HepG2 (cell line): ENCODE measurements around the gene TNNI2. TPM values are rescaled to one million over a fixed set of nuclear protein-coding genes. Genes with fewer than 3 reads are reported as not detected.

Experiments used
- ATF2 ChIP-seq: sonication (generic); formaldehyde crosslinking; IDR thresholded peaks from 2 replicates; pipeline ENCODE4 v1.4.0; 2020; ENCODE audit warnings: missing genetic modification reagents
- CBFB ChIP-seq: sonication (generic); formaldehyde crosslinking; IDR thresholded peaks from 2 replicates; pipeline ENCODE4 v1.4.0; 2020; ENCODE audit warnings: missing genetic modification reagents
- DDIT3 ChIP-seq: sonication (generic); formaldehyde crosslinking; IDR thresholded peaks from 2 replicates; pipeline ENCODE4 v1.4.0; 2020; ENCODE audit warnings: mild to moderate bottlenecking, missing genetic modification reagents
- FLYWCH1 ChIP-seq: sonication (generic); formaldehyde crosslinking; IDR thresholded peaks from 2 replicates; pipeline ENCODE4 v1.8.1; 2023; ENCODE audit warnings: mild to moderate bottlenecking, missing genetic modification reagents
- JUND ChIP-seq: sonication (generic); formaldehyde crosslinking; IDR thresholded peaks from 2 replicates; pipeline ENCODE4 v1.8.0; 2022; ENCODE audit warnings: mild to moderate bottlenecking, missing genetic modification reagents
- MLLT10 ChIP-seq: sonication (generic); formaldehyde crosslinking; IDR thresholded peaks from 2 replicates; pipeline ENCODE4 v1.4.0; 2020; ENCODE audit warnings: missing genetic modification reagents
- MXI1 ChIP-seq: IDR thresholded peaks from 3 replicates; pipeline ENCODE4 v1.6.1; 2012; ENCODE audit warnings: low read depth, low read length, inconsistent platforms, borderline replicate concordance
- SMARCC2 ChIP-seq: fragments of 450-650 bp; IDR thresholded peaks from 2 replicates; pipeline ENCODE4 v1.6.1; 2017; ENCODE audit warnings: antibody characterized with exemption, mild to moderate bottlenecking
- U2AF1 ChIP-seq: fragments of 200-400 bp; formaldehyde crosslinking; optimal IDR thresholded peaks from 2 replicates; pipeline ENCODE3; 2017; ENCODE audit warnings: mild to moderate bottlenecking, low read depth, low read length
- YEATS4 ChIP-seq: sonication (generic); formaldehyde crosslinking; IDR thresholded peaks from 2 replicates; pipeline ENCODE4 v1.4.0; 2020; ENCODE audit warnings: missing genetic modification reagents, borderline replicate concordance
- ZC3H4 ChIP-seq: sonication (generic); formaldehyde crosslinking; IDR thresholded peaks from 2 replicates; pipeline ENCODE4 v1.4.0; 2020; ENCODE audit warnings: missing genetic modification reagents, borderline replicate concordance
- ZFP91 ChIP-seq: sonication (generic); formaldehyde crosslinking; IDR thresholded peaks from 2 replicates; pipeline ENCODE4 v1.9.0; 2022; ENCODE audit warnings: missing genetic modification reagents, mild to moderate bottlenecking, borderline replicate concordance
- ZNF260 ChIP-seq: sonication (generic); formaldehyde crosslinking; IDR thresholded peaks from 2 replicates; pipeline ENCODE4 v1.4.0; 2020; ENCODE audit warnings: missing genetic modification reagents, low read depth, mild to moderate bottlenecking, borderline replicate concordance
- ZNF44 ChIP-seq: sonication (generic); formaldehyde crosslinking; IDR thresholded peaks from 2 replicates; pipeline ENCODE4 v1.5.1; 2020; ENCODE audit warnings: mild to moderate bottlenecking, missing genetic modification reagents
- ZNF503 ChIP-seq: sonication (generic); formaldehyde crosslinking; IDR thresholded peaks from 2 replicates; pipeline ENCODE4 v1.4.0; 2020; ENCODE audit warnings: missing genetic modification reagents
- ZNF574 ChIP-seq: sonication (generic); formaldehyde crosslinking; IDR thresholded peaks from 2 replicates; pipeline ENCODE4 v1.4.0; 2020; ENCODE audit warnings: missing genetic modification reagents
- ZNF709 ChIP-seq: sonication (generic); formaldehyde crosslinking; IDR thresholded peaks from 2 replicates; pipeline ENCODE4 v1.5.0; 2020; ENCODE audit warnings: mild to moderate bottlenecking, missing genetic modification reagents
- ZNF724P ChIP-seq: sonication (generic); formaldehyde crosslinking; IDR thresholded peaks from 2 replicates; pipeline ENCODE4 v1.8.0; 2022; ENCODE audit warnings: missing genetic modification reagents, borderline replicate concordance
- polyA plus RNA-seq, 8 experiments: library from polyadenylated mRNA; depleted of rRNA in 3 of 8; stranded (reverse) in 7 of 8; unstranded in 1 of 8; fragments of >200 nt; fragmentation: Illumina TruSeq in 4 of 8; extraction: Trizol in 4 of 8; gene quantifications; 2 replicates each; pipeline versions ENCODE4 v1.2.1 to v1.2.3, GENCODE V29; 2011 to 2016; ENCODE audit warnings: low read depth in 4 of 8, missing spikeins in 1 of 8, mixed read lengths in 1 of 8; ENCODE audit not compliant: insufficient read depth in 1 of 8
- total RNA-seq, 5 experiments: library from RNA; depleted of rRNA; stranded (reverse); fragments of >200 nt; fragmentation: Illumina TruSeq; extraction: Trizol; gene quantifications; 2 replicates each; pipeline ENCODE4 v1.2.3, GENCODE V29; 2016; ENCODE audit warnings: low read depth in 1 of 5
- TF ChIP-seq, protein P1 (sequence below): IDR thresholded peaks from 2 replicates; pipeline ENCODE4 v1.6.1; 2018; ENCODE audit warnings: missing genetic modification reagents

TNNI2 gene
- total and polyA plus RNA-seq, 2 of the 13 experiments (the other 11 are each of a cell fraction or from before 2014, with no cell fraction given) = 7.2 to 12.0 TPM

- TF ChIP-seq ZNF503 (peak; percentile 73; the same call in 1 of the 2 replicates), FLYWCH1 (CRISPR knock-in tag) (no peak), SMARCC2 (no peak), JUND (CRISPR knock-in tag) (no peak; the same call in none of the 2 replicates), ZNF724P (peak; percentile 84; the same call in 1 of the 2 replicates), MXI1 (peak; percentile 86; the same call in 1 of the 3 replicates), ZNF260 (CRISPR knock-in tag) (no peak), ZFP91 (CRISPR knock-in tag) (peak; percentile 90), MLLT10 (CRISPR knock-in tag) (no peak), ZC3H4 (no peak), U2AF1 (no peak), CBFB (CRISPR knock-in tag) (0 out of 2 replicates have a peak, but pooled peaks have one; percentile 25), ZNF44 (peak; percentile 80; the same call in 1 of the 2 replicates), DDIT3 (CRISPR knock-in tag) (no peak), ATF2 (CRISPR knock-in tag) (peak; percentile 97), YEATS4 (peak; percentile 55; the same call in 1 of the 2 replicates), ZNF709 (CRISPR knock-in tag) (0 out of 2 replicates have a peak, but pooled peaks have one; percentile 14), ZNF574 (CRISPR knock-in tag) (peak; percentile 78)
- TF ChIP-seq, protein P1, sequence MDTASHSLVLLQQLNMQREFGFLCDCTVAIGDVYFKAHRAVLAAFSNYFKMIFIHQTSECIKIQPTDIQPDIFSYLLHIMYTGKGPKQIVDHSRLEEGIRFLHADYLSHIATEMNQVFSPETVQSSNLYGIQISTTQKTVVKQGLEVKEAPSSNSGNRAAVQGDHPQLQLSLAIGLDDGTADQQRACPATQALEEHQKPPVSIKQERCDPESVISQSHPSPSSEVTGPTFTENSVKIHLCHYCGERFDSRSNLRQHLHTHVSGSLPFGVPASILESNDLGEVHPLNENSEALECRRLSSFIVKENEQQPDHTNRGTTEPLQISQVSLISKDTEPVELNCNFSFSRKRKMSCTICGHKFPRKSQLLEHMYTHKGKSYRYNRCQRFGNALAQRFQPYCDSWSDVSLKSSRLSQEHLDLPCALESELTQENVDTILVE (CRISPR knock-in tag) = no peak
These were observed 3.6 kb downstream of the TNNI2 start (continued) for GRCh38 chr11:1842149-1843097.
